ENCODE data around the gene CAPRIN2. TPM values are rescaled to one million over a fixed set of nuclear protein-coding genes. Genes with fewer than 3 reads are reported as not detected.

CAPRIN2 gene
- 7.8 and 11.0 TPM in 2 replicates for total RNA-seq (2014; rRNA removed; shearing (Covaris generic))

GRCh38 chr12:30754750-30755394, at the start of gene CAPRIN2:
TSS of gene CAPRIN2 (minus strand) at chr12:30754951. CDS start at chr12:30753520, 1,431 bp downstream.
- DNase-seq (ENCODE audit: low spot score) = peak; percentile 98

DNA sequence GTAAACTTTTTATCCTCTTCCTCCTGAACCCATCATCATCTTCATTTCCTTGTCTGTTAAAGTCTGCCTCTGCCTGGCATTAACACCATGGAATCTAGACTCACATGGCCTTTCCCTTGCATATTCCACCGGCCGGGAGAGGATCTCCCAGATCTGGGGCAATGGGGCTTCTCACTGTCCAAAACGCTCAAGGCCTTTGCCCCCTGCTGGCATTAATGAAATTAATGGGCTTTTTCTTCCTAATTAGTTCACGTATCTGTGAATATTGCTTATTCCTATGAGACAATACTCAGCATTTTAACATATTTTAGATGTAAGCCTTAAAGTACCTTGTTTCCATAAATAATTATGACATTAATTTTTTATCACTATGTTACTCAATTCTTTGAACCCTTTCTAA, 42.9 kb upstream of the CAPRIN2 start:
- DNase-seq (ENCODE audit: low spot score) = no peak

DNA sequence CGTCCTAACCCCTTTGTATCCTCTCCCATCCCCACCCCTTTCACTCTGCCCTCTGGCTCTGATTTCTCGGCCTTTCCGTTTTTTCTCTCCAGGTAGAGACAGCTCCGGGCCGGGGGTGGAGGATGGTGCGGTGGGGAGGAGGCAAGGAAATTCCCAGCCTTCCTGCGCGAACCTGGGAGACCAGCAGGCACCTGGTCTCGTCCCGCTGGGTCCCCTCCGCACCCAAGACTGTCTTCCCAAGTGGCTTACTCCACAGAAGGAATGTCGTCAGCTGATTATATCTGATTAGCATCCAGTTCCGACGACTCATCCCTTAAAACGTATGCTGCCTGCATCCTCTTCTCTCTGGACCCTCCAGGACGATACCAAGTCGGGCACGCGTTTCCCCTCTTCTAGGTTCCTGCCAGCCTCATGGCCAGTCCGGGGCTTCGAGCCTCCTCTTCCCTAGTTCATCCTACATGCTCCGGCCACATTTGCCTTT, 42.2 kb upstream of the CAPRIN2 start:
- peak; percentile 54 for DNase-seq (ENCODE audit: low spot score)

GRCh38 chr12:30796313-30796780, 41.6 kb upstream of the CAPRIN2 start:
- peak; percentile 55 for DNase-seq (ENCODE audit: low spot score)

GRCh38 chr12:30795410-30796312, 40.9 kb upstream of the CAPRIN2 start:
- DNase-seq (ENCODE audit: low spot score) = peak; percentile 78

DNA sequence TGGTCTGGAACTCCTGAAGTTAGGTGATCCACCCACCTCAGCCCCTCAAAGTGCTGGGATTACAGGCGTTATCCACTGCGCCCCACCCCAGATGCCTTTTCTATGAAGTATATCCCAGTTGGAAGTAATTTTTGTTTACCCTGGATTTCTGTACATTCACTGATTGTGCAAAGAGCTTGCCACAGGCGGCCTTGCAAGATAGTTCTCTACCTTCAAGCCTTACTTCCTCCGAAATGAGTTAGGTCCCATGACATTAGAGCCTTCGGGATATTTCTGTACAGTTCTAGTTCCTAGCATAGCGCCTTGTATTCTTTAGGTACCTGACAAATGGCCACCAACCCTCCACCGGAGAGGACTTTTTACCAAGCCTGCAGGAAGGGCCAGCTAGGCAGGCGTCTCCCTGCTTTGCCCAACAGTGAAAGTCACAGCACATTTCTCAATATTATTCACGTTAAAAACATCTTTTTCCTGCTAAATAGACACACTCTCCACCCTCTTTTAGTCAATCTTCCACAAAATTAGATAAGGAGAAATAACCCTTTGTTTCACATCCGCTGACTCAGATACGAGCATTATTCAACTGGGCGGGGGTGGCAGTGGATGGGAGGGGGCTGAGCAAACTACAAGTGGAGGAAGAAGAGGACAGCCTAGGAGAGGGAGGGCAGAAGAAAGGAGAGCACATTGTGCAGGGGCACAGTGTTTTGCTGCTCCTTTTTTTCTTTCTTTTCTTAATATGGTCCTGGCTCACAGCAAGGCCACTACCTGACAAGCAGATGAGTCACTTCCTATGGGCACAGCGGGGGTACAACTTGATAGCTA, 40.0 kb upstream of the CAPRIN2 start:
- peak; percentile 70 for DNase-seq (ENCODE audit: low spot score)

- DNase-seq (ENCODE audit: low spot score) = peak; percentile 60
Observed at GRCh38 chr12:30794020-30794419, 39.3 kb upstream of the CAPRIN2 start.

DNA sequence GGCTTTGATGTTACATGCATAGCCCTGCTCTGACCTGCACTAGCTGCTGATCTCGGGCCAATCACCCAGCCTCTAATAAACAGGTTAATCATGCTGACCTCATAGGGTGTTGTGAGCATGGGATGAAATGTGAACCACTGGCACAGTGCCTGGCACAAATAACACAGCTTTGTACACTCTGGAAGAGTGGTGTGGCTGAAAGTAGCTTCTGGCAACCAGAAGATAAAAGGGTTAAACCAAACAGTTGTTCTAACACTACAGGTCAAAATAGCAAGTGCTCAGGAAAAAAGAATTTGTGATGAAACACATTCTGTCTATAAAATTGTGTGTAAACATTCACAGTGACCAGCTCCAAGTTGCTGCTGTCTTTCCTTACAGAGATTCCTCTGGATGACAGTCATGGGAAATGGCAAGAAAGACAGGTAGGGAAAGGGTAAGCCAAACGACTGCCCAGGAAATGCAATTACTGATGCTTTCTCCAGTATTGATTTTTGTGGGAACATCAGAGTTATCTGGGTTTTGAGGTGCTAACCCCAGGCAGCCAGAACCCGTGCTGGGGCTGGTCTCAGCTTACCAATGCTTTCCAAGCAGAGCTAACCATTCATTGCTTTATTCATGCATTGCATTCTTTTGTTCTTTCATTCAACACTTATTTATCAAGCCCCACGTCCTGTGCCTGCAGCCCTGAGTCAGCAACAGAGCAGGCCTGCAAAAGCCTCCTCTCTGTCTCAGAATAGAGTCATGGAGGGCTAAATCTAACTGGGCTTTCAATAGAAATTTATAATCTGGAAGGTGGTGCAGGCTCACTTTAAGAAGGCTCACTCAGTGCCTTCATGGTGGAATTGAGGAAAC, 38.1 kb upstream of the CAPRIN2 start:
- DNase-seq (ENCODE audit: low spot score) = peak; percentile 60

- no peak for DNase-seq (ENCODE audit: low spot score)
Observed at GRCh38 chr12:30792085-30792484, 37.3 kb upstream of the CAPRIN2 start.

- DNase-seq (ENCODE audit: low spot score) = no peak
Observed at GRCh38 chr12:30788754-30789153, 34.0 kb upstream of the CAPRIN2 start.

GRCh38 chr12:30785630-30786029, 30.9 kb upstream of the CAPRIN2 start:
- no peak for DNase-seq (ENCODE audit: low spot score)

GRCh38 chr12:30784508-30784907, 29.8 kb upstream of the CAPRIN2 start:
- DNase-seq (ENCODE audit: low spot score) = no peak

- no peak for DNase-seq (ENCODE audit: low spot score)
Observed at GRCh38 chr12:30783946-30784345, 29.2 kb upstream of the CAPRIN2 start.

GRCh38 chr12:30782316-30783173, 27.8 kb upstream of the CAPRIN2 start:
- DNase-seq (ENCODE audit: low spot score) = no peak

GRCh38 chr12:30779578-30779977, 24.8 kb upstream of the CAPRIN2 start:
- no peak for DNase-seq (ENCODE audit: low spot score)

GRCh38 chr12:30779178-30779577, 24.4 kb upstream of the CAPRIN2 start:
- DNase-seq (ENCODE audit: low spot score) = no peak

DNA sequence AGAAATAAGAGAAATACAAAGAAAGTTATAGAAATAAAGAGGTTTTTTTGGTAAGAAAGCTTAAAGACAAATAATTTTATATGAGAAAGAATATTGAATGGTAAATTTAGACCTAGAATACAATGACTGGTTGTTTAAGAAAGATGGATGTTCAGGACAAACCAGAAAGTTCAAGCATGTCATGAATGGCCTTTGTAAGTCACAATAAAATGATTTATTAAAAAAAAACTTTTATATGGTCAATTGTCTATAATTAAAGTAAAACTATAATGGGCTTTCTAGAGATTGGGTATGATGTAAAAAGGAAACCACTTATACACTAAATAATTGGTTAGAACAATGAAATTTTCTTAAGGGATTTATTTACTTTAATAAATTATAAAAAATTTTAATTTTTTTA, 19.8 kb upstream of the CAPRIN2 start:
- DNase-seq (ENCODE audit: low spot score) = no peak

GRCh38 chr12:30769802-30770201, 15.1 kb upstream of the CAPRIN2 start:
- peak; percentile 44 for DNase-seq (ENCODE audit: low spot score)

GRCh38 chr12:30764251-30764650, 9.5 kb upstream of the CAPRIN2 start:
- DNase-seq (ENCODE audit: low spot score) = no peak

GRCh38 chr12:30763053-30763452, 8.3 kb upstream of the CAPRIN2 start:
- DNase-seq (ENCODE audit: low spot score) = no peak

Measured in HT-29 (cell line).